Testis (tissue), 2 donors: ENCODE results near the gene CLIP1.

Experiments used
- CTCF ChIP-seq, 3 experiments: fragments of 450-650 bp in 2 of 3; fragments of 200-600 bp in 1 of 3; sonication (generic) in 1 of 3; IDR thresholded peaks; one replicate each; pipeline ENCODE4 v1.5.1; 2016 to 2019; ENCODE audit warnings: antibody characterized with exemption in 3 of 3, mild to moderate bottlenecking in 2 of 3, moderate library complexity in 1 of 3
- POLR2A ChIP-seq: fragments of 450-650 bp; IDR thresholded peaks from one replicate; pipeline ENCODE4 v1.6.1; 2017; ENCODE audit warnings: antibody characterized with exemption, mild to moderate bottlenecking, moderate library complexity

GRCh38 chr12:122327014-122327413 lies 95.5 kb downstream of the CLIP1 start:
- no peak for TF ChIP-seq CTCF (IDR thresholded peaks at IDR 0.05)
- no peak for TF ChIP-seq POLR2A
